Measurements from ENCODE around the gene TPM2.

DNA sequence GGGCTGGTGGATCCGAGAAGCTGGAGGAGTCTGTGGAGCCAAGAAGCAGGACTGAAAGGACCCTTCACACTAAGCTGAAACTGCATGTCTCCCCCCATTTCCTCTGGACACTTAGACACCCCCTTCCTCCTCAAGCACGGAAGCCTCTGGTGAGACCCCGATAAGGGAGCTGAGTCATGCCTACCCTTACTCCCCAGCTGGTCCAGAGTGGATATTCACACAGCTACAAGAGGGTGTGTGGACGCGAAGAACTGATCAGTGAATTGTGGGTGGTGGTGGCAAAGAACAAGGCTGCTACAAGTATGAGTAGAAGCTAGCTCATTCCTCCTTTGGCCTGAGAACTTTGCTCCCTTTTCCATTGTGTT, 37.9 kb upstream of the TPM2 start:
- TF ChIP-seq, protein P1, sequence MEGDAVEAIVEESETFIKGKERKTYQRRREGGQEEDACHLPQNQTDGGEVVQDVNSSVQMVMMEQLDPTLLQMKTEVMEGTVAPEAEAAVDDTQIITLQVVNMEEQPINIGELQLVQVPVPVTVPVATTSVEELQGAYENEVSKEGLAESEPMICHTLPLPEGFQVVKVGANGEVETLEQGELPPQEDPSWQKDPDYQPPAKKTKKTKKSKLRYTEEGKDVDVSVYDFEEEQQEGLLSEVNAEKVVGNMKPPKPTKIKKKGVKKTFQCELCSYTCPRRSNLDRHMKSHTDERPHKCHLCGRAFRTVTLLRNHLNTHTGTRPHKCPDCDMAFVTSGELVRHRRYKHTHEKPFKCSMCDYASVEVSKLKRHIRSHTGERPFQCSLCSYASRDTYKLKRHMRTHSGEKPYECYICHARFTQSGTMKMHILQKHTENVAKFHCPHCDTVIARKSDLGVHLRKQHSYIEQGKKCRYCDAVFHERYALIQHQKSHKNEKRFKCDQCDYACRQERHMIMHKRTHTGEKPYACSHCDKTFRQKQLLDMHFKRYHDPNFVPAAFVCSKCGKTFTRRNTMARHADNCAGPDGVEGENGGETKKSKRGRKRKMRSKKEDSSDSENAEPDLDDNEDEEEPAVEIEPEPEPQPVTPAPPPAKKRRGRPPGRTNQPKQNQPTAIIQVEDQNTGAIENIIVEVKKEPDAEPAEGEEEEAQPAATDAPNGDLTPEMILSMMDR (IDR thresholded peaks at IDR 0.05), result no peak
- no peak for TF ChIP-seq EP300 (IDR thresholded peaks at IDR 0.05)

All from sigmoid colon (tissue), 4 donors.